ENCODE measurements around the gene ACAD10. TPM values are rescaled to one million over a fixed set of nuclear protein-coding genes. Genes with fewer than 3 reads are reported as not detected.

Gene ACAD10
- total RNA-seq, 1 experiment from 2014 or later, result 29.1 TPM

GRCh38 chr12:111806304-111806703, 120.5 kb downstream of the ACAD10 start (continued):
- TF ChIP-seq ZNF671 (CRISPR knock-in tag; IDR thresholded peaks at IDR 0.05), result no peak
- TF ChIP-seq, protein P1, sequence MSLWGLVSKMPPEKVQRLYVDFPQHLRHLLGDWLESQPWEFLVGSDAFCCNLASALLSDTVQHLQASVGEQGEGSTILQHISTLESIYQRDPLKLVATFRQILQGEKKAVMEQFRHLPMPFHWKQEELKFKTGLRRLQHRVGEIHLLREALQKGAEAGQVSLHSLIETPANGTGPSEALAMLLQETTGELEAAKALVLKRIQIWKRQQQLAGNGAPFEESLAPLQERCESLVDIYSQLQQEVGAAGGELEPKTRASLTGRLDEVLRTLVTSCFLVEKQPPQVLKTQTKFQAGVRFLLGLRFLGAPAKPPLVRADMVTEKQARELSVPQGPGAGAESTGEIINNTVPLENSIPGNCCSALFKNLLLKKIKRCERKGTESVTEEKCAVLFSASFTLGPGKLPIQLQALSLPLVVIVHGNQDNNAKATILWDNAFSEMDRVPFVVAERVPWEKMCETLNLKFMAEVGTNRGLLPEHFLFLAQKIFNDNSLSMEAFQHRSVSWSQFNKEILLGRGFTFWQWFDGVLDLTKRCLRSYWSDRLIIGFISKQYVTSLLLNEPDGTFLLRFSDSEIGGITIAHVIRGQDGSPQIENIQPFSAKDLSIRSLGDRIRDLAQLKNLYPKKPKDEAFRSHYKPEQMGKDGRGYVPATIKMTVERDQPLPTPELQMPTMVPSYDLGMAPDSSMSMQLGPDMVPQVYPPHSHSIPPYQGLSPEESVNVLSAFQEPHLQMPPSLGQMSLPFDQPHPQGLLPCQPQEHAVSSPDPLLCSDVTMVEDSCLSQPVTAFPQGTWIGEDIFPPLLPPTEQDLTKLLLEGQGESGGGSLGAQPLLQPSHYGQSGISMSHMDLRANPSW (CRISPR knock-in tag; conservative IDR thresholded peaks at IDR 0.05; ENCODE audit: low read depth), result no peak
- TF ChIP-seq ZSCAN18 (CRISPR knock-in tag; IDR thresholded peaks at IDR 0.05), result no peak
- TF ChIP-seq, protein P2, sequence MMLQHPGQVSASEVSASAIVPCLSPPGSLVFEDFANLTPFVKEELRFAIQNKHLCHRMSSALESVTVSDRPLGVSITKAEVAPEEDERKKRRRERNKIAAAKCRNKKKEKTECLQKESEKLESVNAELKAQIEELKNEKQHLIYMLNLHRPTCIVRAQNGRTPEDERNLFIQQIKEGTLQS (CRISPR knock-in tag; conservative IDR thresholded peaks at IDR 0.05), result no peak
- TF ChIP-seq PRDM15 (CRISPR knock-in tag; IDR thresholded peaks at IDR 0.05), result no peak
- TF ChIP-seq TCF7 (CRISPR knock-in tag; IDR thresholded peaks at IDR 0.05; ENCODE audit: low read depth), result no peak

Small RNAs within 50 kb of the gene (microRNA-seq; reads per million reads assigned to microRNA genes)
- gene MIR6761 (ENCODE audit: borderline number of aligned reads), result not detected

Other genes starting within 250 kb of the ACAD10 start
- gene ATXN2, start 86.7 kb upstream of the ACAD10 start, total RNA-seq (2021), result 56.2 to 57.5 TPM (median 56.3 TPM) in 3 replicates
- gene BRAP, start 97 bp upstream of the ACAD10 start, total RNA-seq (2021), result 17.3 to 18.3 TPM (median 18.1 TPM) in 3 replicates
- 32.6 to 36.7 TPM (median 36.7 TPM) in 3 replicates for gene ALDH2, start 80.9 kb downstream of the ACAD10 start, total RNA-seq (2021)
- gene MAPKAPK5, start 156.2 kb downstream of the ACAD10 start, total RNA-seq (2021), result 71.1 to 81.8 TPM (median 71.2 TPM) in 3 replicates